Pulmonary artery endothelial cell (primary cell): ENCODE measurements around the gene ACKR2. TPM values are rescaled to one million over a fixed set of nuclear protein-coding genes. Genes with fewer than 3 reads are reported as not detected.

Experiments
- DNase-seq: peaks from one replicate; pipeline ENCODE4 v3.0.0-alpha.2; 2011; ENCODE audit warnings: low read depth, low spot score
- total RNA-seq: library from RNA; depleted of rRNA; stranded (reverse); fragments of >200 nt; gene quantifications from 2 replicates; pipeline ENCODE4 v1.2.3, GENCODE V29; 2014

Gene ACKR2
- total RNA-seq, 1 donor from 2014 or later, result not detected

- no peak for DNase-seq
Observed at GRCh38 chr3:42886294-42886822, 77.1 kb downstream of the ACKR2 start.

DNA sequence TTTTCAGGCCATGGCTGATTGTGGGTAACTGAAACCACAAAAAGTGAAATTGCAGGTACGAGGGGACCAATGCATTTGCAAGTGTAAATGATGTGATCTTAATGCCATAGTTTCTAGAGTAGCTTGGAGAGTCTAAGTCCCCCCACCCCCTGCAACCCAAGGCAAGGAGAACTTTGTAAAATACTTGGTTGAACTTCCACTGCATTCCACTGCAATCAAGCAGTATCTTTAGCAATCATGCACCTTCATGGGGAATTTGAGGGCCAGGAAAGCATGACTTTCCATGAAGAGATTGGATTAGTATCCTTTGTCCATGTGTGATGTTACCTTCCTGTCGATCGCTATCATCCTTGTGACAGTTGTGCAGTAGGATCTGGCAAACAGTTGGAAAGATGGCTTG is 77.8 kb downstream of the ACKR2 start:
- no peak for DNase-seq

- DNase-seq, result no peak
Observed at GRCh38 chr3:42891042-42891441, 81.8 kb downstream of the ACKR2 start.

GRCh38 chr3:42892169-42892568 is 82.9 kb downstream of the ACKR2 start:
- no peak for DNase-seq

- DNase-seq, result no peak
Observed at GRCh38 chr3:42892807-42893206, 83.6 kb downstream of the ACKR2 start.

- no peak for DNase-seq
Observed at GRCh38 chr3:42894698-42895579, 85.7 kb downstream of the ACKR2 start.

GRCh38 chr3:42895580-42895868 is 86.3 kb downstream of the ACKR2 start:
- no peak for DNase-seq

DNA sequence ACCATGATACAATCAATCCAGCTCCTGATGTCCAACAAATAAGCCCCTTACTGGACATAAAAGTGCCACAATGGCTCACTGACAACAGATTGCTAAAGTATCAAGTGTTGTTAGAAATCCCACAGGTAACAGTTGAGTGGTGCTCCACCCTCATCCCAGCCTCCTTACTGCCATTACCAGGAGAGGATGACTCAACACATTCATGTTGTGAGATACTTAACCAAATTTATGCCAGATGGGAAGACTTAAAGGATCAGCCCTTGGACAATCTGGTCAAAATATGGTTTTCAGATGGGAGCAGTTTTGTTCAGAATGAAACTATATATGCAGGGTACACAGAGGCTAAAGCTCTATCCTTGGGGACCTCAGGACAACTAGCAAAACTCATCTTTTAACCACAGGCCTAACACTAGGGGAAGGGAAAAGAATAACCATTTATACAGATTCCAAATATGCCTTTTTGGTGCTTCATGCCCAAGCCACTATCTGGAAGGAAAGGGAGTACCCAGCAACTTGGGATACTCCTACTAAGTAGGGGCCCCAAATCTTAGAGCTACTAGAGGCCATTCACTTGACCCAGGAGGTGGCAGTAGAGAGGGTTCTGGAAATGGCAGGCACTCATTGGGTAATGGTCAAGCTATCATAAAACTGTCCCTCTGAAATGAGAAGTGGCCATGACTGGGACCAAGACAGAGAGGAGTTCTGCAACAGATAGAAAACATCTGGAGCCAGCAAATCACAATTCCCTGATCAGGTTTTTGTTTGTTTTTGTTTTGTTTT is 89.8 kb downstream of the ACKR2 start:
- no peak for DNase-seq

DNA sequence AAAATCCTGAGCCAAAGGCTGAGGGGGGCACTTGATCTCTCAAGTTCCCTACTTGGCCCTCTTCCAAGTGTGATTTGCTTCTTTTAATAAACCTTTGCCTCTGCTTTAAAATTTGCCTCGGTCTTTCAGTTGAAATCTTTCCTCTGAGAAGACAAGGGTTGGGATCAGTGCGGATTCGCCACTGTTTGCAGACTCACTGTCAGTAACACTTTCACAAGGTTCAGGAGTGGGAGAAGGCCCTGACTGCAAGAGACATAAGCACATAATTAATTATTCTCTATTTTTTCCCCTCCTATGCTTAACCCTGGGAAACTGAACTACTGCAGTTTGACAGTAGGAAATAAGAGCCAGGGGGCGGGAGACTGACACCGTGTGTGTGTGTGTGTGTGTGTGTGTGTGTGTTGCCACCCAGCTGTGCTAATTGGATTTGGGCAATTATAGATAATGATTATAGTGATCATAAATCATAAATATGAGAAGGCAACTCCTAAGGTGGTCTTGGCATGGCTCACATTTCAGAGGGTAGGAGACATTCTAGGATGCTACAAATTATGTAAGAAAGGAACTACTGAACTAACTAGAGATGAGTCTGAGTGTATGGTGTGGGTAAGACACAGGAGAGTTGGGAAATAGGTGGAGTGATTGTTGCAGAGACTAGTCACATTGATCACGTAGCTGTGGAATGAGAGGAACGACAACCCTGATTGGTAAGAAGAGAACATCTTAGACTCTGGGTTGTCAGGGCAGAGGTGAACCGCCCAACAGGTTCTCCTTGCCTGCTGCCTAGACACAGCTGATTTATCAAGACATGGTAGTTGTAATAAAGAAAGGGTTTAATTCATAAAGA is 91.2 kb downstream of the ACKR2 start:
- no peak for DNase-seq

DNA sequence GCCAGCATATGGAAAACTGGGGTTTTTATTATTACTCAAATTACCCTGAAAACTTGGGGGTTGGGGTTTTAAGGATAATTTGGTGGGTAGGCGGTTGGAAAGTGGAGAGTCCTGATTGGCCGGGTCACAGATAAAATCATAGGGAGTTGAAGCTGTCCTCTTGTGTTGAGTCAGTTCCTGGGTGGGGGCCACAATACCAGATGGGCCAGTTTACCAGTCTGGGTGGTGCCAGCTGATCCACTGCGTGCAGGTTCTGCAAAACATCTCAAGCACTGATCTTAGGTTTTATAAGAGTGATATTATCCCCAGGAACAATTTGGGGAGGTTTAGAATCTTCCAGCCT is 91.8 kb downstream of the ACKR2 start:
- DNase-seq, result no peak

DNA sequence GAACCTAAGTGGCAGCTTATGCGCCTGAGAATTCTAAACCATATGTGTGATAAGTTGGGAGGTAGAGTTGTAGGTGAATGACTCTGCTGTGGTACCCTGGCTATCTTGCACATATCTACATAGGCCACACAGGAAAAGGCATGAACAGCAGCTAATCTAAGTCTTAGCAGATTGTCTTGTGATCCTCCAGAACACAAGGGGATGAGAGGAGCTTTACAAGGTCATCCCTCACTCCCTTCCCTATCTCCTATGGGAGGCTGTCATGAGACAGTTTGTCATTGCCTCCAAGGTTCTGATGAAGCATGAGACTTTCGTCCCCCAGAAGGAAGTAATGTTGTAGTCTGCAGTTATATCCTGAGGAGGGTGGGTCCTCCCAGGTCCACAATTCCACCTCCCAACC is 93.0 kb downstream of the ACKR2 start:
- no peak for DNase-seq

DNA sequence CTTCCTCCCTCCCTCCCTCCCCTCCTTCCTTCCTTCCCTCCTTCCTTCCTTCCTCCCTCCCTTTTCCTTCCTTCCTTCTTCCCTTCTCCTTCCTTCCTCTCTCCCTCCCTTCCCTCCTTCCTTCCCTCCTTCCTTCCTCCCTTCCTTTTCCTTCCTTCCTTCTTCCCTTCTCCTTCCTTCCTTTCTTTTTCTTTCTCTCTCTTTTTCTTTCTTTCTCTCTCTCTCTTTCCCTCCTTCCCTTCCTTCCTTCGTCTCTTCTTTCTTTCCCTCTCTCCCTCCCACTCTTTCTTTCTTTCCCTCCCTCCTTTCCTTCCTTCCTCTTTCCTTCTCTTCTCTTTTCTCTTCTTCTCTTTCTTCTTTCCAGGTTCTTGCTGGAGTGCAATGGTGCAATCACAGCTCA is 94.8 kb downstream of the ACKR2 start:
- no peak for DNase-seq

DNA sequence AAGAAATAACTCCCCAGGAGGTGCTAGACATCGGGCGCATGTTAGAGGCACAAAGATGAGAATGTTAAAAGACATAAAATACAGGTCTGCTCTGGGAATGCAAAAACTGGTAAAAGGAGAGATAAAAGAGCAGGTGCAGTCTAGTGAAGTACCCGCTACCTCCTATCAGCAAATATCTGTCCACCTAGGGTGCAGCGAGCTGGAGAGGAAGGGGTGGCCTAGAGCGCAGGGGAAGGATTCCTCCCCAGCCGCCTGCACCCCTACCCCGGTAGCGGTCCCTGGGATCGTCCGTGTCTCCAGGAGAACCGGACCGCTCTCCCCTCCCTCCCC is 96.5 kb downstream of the ACKR2 start:
- DNase-seq, result no peak

- DNase-seq, result no peak
Observed at GRCh38 chr3:42906070-42906847, 97.0 kb downstream of the ACKR2 start, which contains the start of gene ZNF662. ZNF662 (plus strand) TSS chr3:42906142; CDS start chr3:42908115, 1,973 bp downstream.

DNA sequence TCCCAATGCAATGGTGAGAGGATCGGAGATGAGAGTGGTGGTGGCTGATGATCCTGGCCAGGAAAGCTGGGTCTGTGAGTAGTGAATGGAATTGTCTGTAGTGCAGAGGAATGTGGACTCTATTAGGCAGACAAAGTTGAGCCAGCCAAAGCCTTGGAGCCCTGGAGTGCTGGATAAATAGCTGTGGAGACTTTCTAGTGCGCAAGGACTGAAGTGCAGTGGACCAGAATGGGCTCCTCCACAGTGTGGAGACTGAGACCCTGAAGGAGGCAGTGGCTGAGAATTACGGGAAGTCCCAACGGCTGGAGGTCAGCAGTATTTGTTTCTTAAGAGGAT is 97.6 kb downstream of the ACKR2 start:
- DNase-seq, result no peak

- DNase-seq, result no peak
Observed at GRCh38 chr3:42908675-42909074, 99.4 kb downstream of the ACKR2 start.

DNA sequence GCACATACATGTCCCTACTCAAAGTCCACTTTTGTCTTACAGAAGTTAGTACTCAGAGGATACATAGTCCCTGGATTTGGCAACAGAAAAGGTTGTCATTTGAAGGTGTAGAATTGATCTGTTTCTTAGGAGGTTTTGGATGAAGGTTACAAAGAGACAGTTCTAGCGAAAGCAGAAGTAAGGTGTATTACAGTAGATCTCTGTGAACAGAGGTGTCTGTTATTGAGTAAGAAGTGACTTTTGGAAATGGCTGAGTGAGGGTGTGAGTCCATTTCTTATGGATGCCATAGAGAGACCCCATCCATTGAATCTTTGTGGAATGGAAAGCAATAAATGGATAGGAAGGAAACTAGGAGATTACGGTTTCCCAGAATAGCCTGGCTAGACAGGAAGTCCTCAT is 102.3 kb downstream of the ACKR2 start:
- DNase-seq, result no peak

GRCh38 chr3:42914771-42915515 is 105.7 kb downstream of the ACKR2 start:
- no peak for DNase-seq
